Stimulated activated CD8-positive, alpha-beta memory T cell treated with anti-CD3 and anti-CD28 coated beads, Interleukin-7, amount 100 ng/mL, for 24 hours (primary cell): ENCODE results near the gene KCNQ5.

ENCODE experiments used
- DNase-seq: peaks from one replicate; pipeline ENCODE4 v3.0.0-alpha.2; 2020; ENCODE audit warnings: low read depth

The KCNQ5 gene

GRCh38 chr6:73003302-73003701 is 381.4 kb downstream of the KCNQ5 start:
- DNase-seq = no peak

- DNase-seq = no peak
Measured at GRCh38 chr6:73004231-73004630, 382.4 kb downstream of the KCNQ5 start.

GRCh38 chr6:73004861-73005260 is 383.0 kb downstream of the KCNQ5 start:
- no peak for DNase-seq

- DNase-seq = no peak
Measured at GRCh38 chr6:73006146-73006545, 384.3 kb downstream of the KCNQ5 start.

GRCh38 chr6:73011945-73012344 is 390.1 kb downstream of the KCNQ5 start:
- DNase-seq = no peak

- no peak for DNase-seq
Measured at GRCh38 chr6:73017476-73017875, 395.6 kb downstream of the KCNQ5 start.

GRCh38 chr6:73024598-73024997 is 402.7 kb downstream of the KCNQ5 start:
- DNase-seq = no peak

GRCh38 chr6:73027691-73028090 is 405.8 kb downstream of the KCNQ5 start:
- no peak for DNase-seq

GRCh38 chr6:73028124-73028766 is 406.4 kb downstream of the KCNQ5 start:
- no peak for DNase-seq

- no peak for DNase-seq
Measured at GRCh38 chr6:73028893-73029450, 407.1 kb downstream of the KCNQ5 start.

- no peak for DNase-seq
Measured at GRCh38 chr6:73030257-73030656, 408.4 kb downstream of the KCNQ5 start.

GRCh38 chr6:73030791-73031782 is 409.2 kb downstream of the KCNQ5 start:
- DNase-seq = no peak

- DNase-seq = no peak
Measured at GRCh38 chr6:73032586-73032985, 410.7 kb downstream of the KCNQ5 start.

GRCh38 chr6:73036689-73037088 is 414.8 kb downstream of the KCNQ5 start:
- DNase-seq = no peak

- no peak for DNase-seq
Measured at GRCh38 chr6:73041051-73041450, 419.2 kb downstream of the KCNQ5 start.

GRCh38 chr6:73042892-73043291 is 421.0 kb downstream of the KCNQ5 start:
- DNase-seq = no peak

GRCh38 chr6:73043446-73043845 is 421.6 kb downstream of the KCNQ5 start:
- DNase-seq = no peak

- DNase-seq = no peak
Measured at GRCh38 chr6:73045609-73046008, 423.7 kb downstream of the KCNQ5 start.

GRCh38 chr6:73047801-73048200 is 425.9 kb downstream of the KCNQ5 start:
- no peak for DNase-seq

- DNase-seq = no peak
Measured at GRCh38 chr6:73049971-73050594, 428.2 kb downstream of the KCNQ5 start.

GRCh38 chr6:73050706-73051105 is 428.8 kb downstream of the KCNQ5 start:
- no peak for DNase-seq

- DNase-seq = no peak
Measured at GRCh38 chr6:73051147-73051546, 429.3 kb downstream of the KCNQ5 start.

- DNase-seq = no peak
Measured at GRCh38 chr6:73054958-73055357, 433.1 kb downstream of the KCNQ5 start.
